Stomach (tissue), 4 donors: ENCODE results near the gene GDNF.

Experiments used
- CTCF ChIP-seq, 7 experiments: fragments of 450-650 bp in 4 of 7; fragments of 200-600 bp in 3 of 7; sonication (generic) in 3 of 7; IDR thresholded peaks; one replicate each; pipeline ENCODE4 v1.5.1; 2016 to 2019; ENCODE audit warnings: antibody characterized with exemption in 7 of 7, control low read depth in 2 of 7, mild to moderate bottlenecking in 1 of 7
- EP300 ChIP-seq: sonication (generic); formaldehyde crosslinking; IDR thresholded peaks from one replicate; pipeline ENCODE4 v1.6.1; 2017; ENCODE audit warnings: antibody characterized with exemption
- POLR2AphosphoS5 ChIP-seq, 3 donors: sonication (generic); formaldehyde crosslinking; IDR thresholded peaks; one replicate each; pipeline ENCODE4 v1.6.1; 2016; ENCODE audit warnings: antibody characterized with exemption in 3 of 3

GRCh38 chr5:37831821-37832534 is 7.9 kb downstream of the GDNF start:
- TF ChIP-seq POLR2AphosphoS5 (IDR thresholded peaks at IDR 0.05) (no peak), CTCF (IDR thresholded peaks at IDR 0.05) (no peak), EP300 (no peak)
